ENCODE results near the gene LAMB1. TPM values are rescaled to one million over a fixed set of nuclear protein-coding genes. Genes with fewer than 3 reads are reported as not detected.

The LAMB1 gene
- total and polyA plus RNA-seq, 2 of the 13 experiments (the other 11 are each of a cell fraction or from before 2014, with no cell fraction given), result 109 to 124 TPM

- no peak for TF ChIP-seq ZBTB40 (IDR thresholded peaks at IDR 0.05)
- TF ChIP-seq ZBTB40 (CRISPR knock-in tag; IDR thresholded peaks at IDR 0.05), result no peak
- no peak for TF ChIP-seq SRSF4 (IDR thresholded peaks at IDR 0.05; ENCODE audit: low read depth, low read length, poor library complexity, severe bottlenecking)
- TF ChIP-seq HDAC1 (CRISPR knock-in tag; IDR thresholded peaks at IDR 0.05), result peak; percentile 63
- no peak for TF ChIP-seq ZNF687 (CRISPR knock-in tag; IDR thresholded peaks at IDR 0.05)
- no peak for TF ChIP-seq ZNF430 (CRISPR knock-in tag; IDR thresholded peaks at IDR 0.05)
- no peak for TF ChIP-seq GMEB1 (CRISPR knock-in tag; IDR thresholded peaks at IDR 0.05; ENCODE audit: borderline replicate concordance)
- TF ChIP-seq ZBTB7B (CRISPR knock-in tag; IDR thresholded peaks at IDR 0.05), result peak; percentile 46; the same call in 1 of the 2 replicates
- peak; percentile 100 for TF ChIP-seq MAFF (IDR thresholded peaks at IDR 0.05; ENCODE audit: low read depth, low read length)
- TF ChIP-seq FOSL2 (CRISPR knock-in tag; IDR thresholded peaks at IDR 0.05), result peak; percentile 90
- peak; percentile 57; the same call in 1 of the 3 replicates for TF ChIP-seq MXI1 (IDR thresholded peaks at IDR 0.05; ENCODE audit: borderline replicate concordance, low read depth, low read length)
- TF ChIP-seq PPARG (CRISPR knock-in tag; conservative IDR thresholded peaks at IDR 0.05), result peak; percentile 95
- peak; percentile 89; the same call in 1 of the 2 replicates for TF ChIP-seq MIXL1 (CRISPR knock-in tag; IDR thresholded peaks at IDR 0.05)
- TF ChIP-seq ATM (IDR thresholded peaks at IDR 0.05; ENCODE audit: borderline replicate concordance), result peak; percentile 54; the same call in 1 of the 2 replicates
Measured at GRCh38 chr7:108012499-108013430, 9.8 kb upstream of the LAMB1 start (continued).

Data from HepG2 (cell line).